Ramos (cell line): Measurements from ENCODE around the gene NHLRC4.

Experiments
- in situ Hi-C: fragments of 300-500 bp; cut with MboI; formaldehyde crosslinking; loops from one replicate; pipeline ENCODE4 v1.14.3; 2022; ENCODE audit warnings: low sequenced_read_pairs; ENCODE audit not compliant: unreplicated experiment

Gene NHLRC4, protein sequence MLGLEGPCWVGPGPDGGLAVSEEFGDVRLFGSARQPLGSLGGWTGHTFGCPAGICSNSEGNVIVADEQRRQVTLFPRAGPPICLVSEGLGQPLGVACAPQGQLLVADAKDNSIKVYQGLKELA

DNA sequence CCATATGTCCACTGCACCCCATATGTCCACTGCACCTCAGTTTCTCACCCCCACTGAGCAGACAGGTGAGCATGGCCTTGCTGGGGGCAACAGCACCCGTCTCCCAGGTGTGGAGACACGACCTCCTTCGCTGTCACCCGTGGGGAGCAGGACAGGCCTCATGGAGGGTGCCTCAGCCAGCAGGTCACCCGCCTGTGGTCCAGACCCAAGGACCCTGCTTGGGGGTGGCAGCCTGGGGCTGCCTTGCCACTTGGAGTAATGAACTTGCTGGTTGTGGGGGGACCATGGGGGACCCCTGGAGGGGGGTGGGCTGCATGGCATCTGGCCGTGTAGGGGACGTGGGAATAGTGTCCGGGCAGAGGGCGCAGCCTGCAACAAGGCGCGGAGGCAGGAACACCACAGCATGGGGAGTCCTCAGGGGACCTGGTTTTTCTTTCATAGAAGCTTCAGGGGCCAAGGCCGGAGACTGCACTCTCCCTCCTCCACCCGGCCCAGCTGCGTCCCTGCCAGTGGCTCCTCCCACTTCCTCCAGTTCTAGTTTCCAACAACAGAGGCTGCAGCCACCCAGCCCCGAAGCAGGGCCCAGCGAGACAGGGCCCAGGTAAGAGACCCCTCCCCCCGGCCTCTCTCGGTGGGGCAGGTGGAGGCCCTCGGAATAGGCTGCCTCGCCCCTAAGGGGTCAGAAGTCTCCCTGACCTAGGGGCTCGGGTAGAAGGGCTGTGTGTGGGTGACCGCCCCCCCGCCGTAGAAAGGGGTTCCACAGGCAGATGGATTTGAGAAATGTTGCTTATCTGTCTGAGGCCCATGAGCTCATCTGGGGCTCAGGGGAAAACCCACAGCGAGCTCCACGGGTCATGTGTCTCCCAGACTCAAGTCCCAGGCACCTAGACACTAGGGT is at the start of gene NHLRC4:
TSS of gene NHLRC4 (plus strand) at position 531 of the 898 bp plus-strand sequence. CDS start 1,043 bp downstream, outside the sequence.
- in situ Hi-C loops = no loop called here

- in situ Hi-C loops = no loop called here
Observed at GRCh38 chr16:518858-519257, 47.9 kb upstream of the NHLRC4 start.

DNA sequence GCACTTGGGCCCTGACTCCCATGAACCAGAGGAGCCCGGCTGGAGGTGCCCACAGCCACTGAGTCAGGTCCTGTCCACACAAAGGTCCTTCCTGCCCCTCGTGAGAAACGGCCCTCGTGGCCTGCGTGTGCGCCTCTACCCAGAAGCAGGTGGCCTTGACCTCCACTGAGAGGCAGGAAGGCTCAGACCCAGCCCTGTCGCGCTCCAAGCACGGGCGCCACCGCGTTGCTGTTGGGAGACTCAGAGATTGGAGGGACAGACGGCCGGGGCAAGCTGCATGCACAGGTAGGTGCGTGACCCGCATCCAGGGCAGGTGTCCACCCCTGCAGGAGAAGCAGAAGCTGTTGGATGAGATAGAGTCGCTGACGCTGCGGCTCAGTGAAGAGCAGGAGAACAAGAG is 47.4 kb upstream of the NHLRC4 start:
- in situ Hi-C loops = no loop called here

DNA sequence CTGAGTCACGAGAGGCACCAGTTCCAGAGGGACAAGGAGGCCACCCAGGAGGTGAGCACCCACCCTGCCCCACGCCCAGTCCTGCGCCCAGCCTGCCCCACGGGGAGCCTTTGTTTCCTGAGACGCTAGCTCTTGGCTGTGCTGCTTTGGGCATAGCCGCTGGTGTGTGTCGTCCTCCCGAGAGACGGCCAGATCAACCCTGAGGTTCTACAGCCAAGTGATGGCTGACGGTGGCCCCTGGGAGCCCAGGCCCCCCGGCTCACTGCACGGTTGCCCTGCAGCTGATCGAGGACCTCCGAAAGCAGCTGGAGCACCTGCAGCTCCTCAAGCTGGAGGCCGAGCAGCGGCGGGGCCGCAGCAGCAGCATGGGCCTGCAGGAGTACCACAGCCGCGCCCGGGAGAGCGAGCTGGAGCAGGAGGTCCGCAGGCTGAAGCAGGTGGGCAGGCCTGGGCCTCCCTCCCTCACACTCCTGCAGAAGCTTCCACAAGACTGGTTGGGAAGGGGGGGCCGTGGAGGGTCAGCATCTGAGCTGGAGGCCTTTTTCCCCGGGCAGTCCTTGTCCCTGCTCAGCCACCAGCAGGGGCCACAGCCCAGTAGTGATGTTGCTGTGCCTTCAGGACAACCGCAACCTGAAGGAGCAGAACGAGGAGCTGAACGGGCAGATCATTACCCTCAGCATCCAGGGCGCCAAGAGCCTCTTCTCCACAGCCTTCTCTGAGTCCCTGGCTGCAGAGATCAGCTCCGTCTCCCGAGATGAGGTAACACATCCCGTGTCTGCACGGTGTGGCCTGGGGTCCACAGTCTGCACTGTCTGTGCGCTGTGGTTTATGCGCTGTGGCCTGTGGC is 46.7 kb upstream of the NHLRC4 start:
- in situ Hi-C loops = no loop called here

GRCh38 chr16:520847-521246 is 46.0 kb upstream of the NHLRC4 start:
- in situ Hi-C loops = no loop called here

DNA sequence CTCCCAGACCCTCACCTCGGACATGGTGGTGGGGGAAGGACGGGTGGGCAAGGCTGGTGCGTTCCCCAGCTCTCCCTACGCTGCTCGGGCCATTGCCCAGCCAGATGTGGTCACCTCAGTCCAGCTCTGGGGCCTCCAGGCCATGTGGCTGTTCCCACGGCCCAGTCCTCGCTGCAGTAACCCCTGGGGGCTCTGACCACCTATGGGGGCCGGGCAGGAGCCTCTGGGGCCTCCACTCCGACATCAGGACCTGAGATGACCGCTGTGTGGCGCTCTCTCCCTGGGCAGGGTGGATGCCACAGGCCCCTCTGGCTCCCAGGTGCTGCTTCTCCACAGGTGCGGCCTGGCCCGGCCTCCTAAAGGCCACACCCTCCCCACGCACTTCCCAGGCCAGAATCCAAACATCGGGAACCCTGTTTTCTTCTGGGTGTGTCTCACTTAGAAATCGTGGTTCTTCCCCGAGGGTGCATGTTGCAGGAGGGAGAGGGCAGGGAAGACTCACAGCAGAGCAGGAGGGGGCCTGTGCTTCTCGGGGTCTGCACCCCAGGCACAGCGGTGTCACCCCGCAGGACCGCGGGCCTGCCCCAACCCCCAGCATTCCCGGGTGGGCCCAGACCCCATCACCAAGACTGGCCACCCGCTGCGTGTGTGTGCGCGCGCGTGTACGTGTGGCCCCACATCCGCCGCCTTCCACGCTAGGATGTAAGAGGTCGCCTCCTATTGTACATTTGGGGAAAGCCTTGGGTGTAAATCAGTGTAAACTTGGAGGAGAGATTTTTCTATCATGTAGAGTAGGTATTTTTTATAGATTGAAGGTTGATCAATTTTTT is 45.2 kb upstream of the NHLRC4 start:
- in situ Hi-C loops = no loop called here

GRCh38 chr16:522320-523096 is 44.3 kb upstream of the NHLRC4 start:
- in situ Hi-C loops = no loop called here

- in situ Hi-C loops = no loop called here
Observed at GRCh38 chr16:523097-523741, 43.6 kb upstream of the NHLRC4 start.

DNA sequence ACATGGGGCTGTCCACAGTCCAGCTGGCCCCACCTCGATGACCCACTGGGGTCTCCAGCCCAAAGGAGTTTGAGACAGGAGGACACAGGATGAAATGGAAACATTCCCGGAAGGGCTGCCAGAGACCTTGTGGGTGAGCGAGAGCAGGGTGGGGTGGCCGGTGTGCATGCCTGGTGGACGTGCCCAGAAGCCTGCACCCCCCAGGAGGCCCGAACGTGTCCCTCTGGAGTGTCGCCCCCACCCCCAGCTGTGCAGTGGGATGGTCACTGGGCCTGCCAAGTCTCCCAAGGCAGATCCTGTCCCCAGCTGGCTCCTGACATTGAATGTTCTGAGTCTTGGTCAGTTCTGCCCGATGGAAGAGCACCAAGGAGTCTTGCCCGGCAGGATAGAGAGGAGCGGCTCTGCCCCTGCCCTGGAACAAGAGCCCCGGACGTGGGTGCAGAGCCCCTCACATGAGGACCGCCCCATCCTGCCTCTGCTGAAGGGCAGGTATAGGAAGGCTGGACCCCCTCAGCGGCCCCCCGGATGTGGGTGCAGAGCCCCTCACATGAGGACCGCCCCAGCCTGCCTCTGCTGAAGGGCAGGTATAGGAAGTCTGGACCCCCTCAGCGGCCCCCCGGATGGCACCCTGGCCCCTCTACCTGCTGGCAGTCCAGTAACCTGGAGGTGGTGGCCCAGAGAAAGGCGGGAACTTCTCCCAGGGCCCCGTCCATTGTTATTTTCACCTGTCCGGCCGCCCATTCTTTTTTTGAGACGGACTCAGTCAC is 42.3 kb upstream of the NHLRC4 start:
- in situ Hi-C loops = no loop called here

DNA sequence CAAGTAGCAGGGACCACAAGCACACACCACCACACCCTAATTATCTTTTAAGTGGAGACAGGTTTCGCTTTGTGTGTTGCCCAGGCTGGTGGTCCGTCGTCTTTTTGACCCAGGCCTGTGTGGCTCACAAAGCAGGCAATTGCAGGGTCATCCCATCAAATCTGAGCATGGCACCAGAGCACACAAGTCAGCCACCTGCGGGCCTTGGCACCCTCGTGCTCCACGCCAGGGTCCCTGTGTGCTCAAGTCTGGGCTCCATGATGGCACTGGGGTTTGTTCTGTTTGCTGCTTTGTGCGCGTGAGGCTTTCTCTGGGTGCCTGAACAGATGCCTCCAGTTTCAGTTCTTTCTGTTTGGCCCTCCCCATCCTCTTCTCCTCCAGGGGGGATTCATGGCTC is 41.7 kb upstream of the NHLRC4 start:
- in situ Hi-C loops = no loop called here

GRCh38 chr16:525520-526180 is 41.2 kb upstream of the NHLRC4 start:
- in situ Hi-C loops = no loop called here

- in situ Hi-C loops = no loop called here
Observed at GRCh38 chr16:526181-527014, 40.4 kb upstream of the NHLRC4 start.

GRCh38 chr16:527015-527903 is 39.5 kb upstream of the NHLRC4 start, which contains the start of gene CAPN15:
Gene CAPN15 (plus strand): TSS chr16:527712. CDS start chr16:546839, 19,127 bp downstream.
- in situ Hi-C loops = no loop called here

DNA sequence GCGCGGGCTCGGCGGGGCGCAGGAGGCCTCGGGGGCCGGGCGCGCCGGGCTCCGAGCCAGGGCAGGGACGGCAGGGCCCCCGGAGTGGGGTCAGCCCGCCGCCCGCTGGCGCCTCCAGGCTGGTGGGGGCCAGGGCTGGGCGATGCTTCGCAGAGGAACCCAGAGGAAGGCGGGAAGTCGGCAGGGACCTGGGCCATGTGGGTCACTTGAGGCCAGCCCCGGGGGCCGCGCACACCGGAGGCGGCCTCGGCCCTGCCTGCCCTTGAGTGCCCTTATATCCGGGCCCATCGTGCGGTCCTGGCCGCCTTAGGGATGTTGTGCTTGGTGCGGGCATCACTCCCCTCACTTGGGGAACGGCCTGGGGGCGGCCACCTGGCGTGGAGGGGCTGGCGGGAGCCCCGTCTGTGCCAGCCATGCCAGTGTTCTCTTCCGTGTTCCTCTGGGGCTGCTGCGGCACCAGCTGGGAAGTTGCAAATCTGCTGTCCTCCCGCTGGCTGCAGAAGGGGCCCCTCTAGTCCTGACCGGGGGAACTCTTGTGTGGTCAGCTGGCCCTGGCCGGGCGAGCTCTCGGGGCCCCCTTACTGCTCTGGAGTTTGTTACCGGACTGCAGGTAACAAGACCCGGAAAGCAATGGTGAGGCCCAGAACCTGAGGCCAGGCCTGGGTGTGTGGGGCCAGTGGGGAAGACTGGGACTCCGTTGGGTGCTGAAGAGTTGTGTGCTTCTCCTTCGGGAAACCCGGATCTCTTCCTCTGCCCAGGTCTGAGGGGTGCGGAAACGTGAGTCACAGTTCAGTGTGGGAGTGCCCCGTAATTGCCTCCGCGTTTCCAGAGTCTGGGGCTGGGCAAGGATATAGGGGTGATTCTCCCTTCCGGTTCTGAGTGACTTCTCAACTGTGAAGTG is 38.4 kb upstream of the NHLRC4 start:
- in situ Hi-C loops = no loop called here
